Stimulated activated CD4-positive, alpha-beta T cell treated with anti-CD3 and anti-CD28 coated beads, Interleukin-15, amount 100 ng/mL, for 48 hours (primary cell): Measurements from ENCODE around the gene ASAP2.
"Not testable (repeated sequence)": the region's sequence is repeated elsewhere in the genome, so short reads cannot be mapped to it uniquely, and the experiment has no call there.

ENCODE experiments used
- DNase-seq, 2 donors: peaks; one replicate each; pipeline ENCODE4 v3.0.0-alpha.2; 2020; ENCODE audit warnings: low read depth in 2 of 2

The ASAP2 gene

GRCh38 chr2:9211496-9211895, 4.9 kb downstream of the ASAP2 start:
- DNase-seq, result no peak

- no peak for DNase-seq
Observed at GRCh38 chr2:9212010-9212635, 5.5 kb downstream of the ASAP2 start.

- no peak for DNase-seq
Observed at GRCh38 chr2:9212661-9213411, 6.2 kb downstream of the ASAP2 start.

GRCh38 chr2:9213477-9214051, 7.0 kb downstream of the ASAP2 start:
- DNase-seq, result no peak

- DNase-seq, result no peak
Observed at GRCh38 chr2:9214873-9215272, 8.3 kb downstream of the ASAP2 start.

- no peak for DNase-seq
Observed at GRCh38 chr2:9215680-9216079, 9.1 kb downstream of the ASAP2 start.

GRCh38 chr2:9216143-9216542, 9.5 kb downstream of the ASAP2 start:
- DNase-seq, result not testable (repeated sequence)

GRCh38 chr2:9217838-9218770, 11.5 kb downstream of the ASAP2 start:
- DNase-seq, result no peak

GRCh38 chr2:9219027-9219445, 12.4 kb downstream of the ASAP2 start:
- no peak for DNase-seq

- no peak for DNase-seq
Observed at GRCh38 chr2:9220201-9220600, 13.6 kb downstream of the ASAP2 start.

- DNase-seq, result no peak
Observed at GRCh38 chr2:9221223-9221622, 14.6 kb downstream of the ASAP2 start.

GRCh38 chr2:9222239-9222892, 15.8 kb downstream of the ASAP2 start:
- DNase-seq, result no peak

- DNase-seq, result no peak
Observed at GRCh38 chr2:9222893-9223287, 16.3 kb downstream of the ASAP2 start.

- no peak for DNase-seq
Observed at GRCh38 chr2:9225806-9226205, 19.2 kb downstream of the ASAP2 start.

GRCh38 chr2:9226458-9227380, 20.1 kb downstream of the ASAP2 start:
- no peak for DNase-seq

- DNase-seq, result no peak
Observed at GRCh38 chr2:9228088-9228751, 21.6 kb downstream of the ASAP2 start.

GRCh38 chr2:9228781-9229469, 22.3 kb downstream of the ASAP2 start:
- DNase-seq, result no peak

GRCh38 chr2:9229470-9229820, 22.8 kb downstream of the ASAP2 start:
- no peak for DNase-seq

- DNase-seq, result no peak
Observed at GRCh38 chr2:9230051-9230802, 23.6 kb downstream of the ASAP2 start.
